HG03095 (cell line): ENCODE data around the gene SAE1.
A peak's percentile ranks its signal among the peaks of the same experiment; 100 is the strongest.
"Not testable (repeated sequence)": the region's sequence is repeated elsewhere in the genome, so short reads cannot be mapped to it uniquely, and the experiment has no call there.

Experiments
- ATAC-seq: cut with Tn5 transposase; IDR thresholded peaks from one replicate; pipeline ENCODE4 v1.9.1; 2021; ENCODE audit warnings: moderate library complexity; ENCODE audit not compliant: unreplicated experiment

SAE1 gene

GRCh38 chr19:47130589-47131227 lies at the start of gene SAE1:
Gene SAE1 (plus strand): TSS chr19:47130835. CDS start chr19:47130931, 96 bp downstream.
- peak; percentile 63 for ATAC-seq

GRCh38 chr19:47081095-47081494 lies 49.5 kb upstream of the SAE1 start:
- ATAC-seq: no peak

- ATAC-seq: no peak
These were observed 48.1 kb upstream of the SAE1 start for GRCh38 chr19:47082493-47082892.

GRCh38 chr19:47084879-47085439 lies 45.7 kb upstream of the SAE1 start:
- no peak for ATAC-seq

- no peak for ATAC-seq
These were observed 44.4 kb upstream of the SAE1 start for GRCh38 chr19:47086280-47086679.

GRCh38 chr19:47089767-47090350 lies 40.8 kb upstream of the SAE1 start:
- no peak for ATAC-seq

- no peak for ATAC-seq
These were observed 37.4 kb upstream of the SAE1 start for GRCh38 chr19:47093254-47093653.

GRCh38 chr19:47093841-47094240 lies 36.8 kb upstream of the SAE1 start:
- ATAC-seq: peak; percentile 49

GRCh38 chr19:47094557-47095475 lies 35.8 kb upstream of the SAE1 start:
- ATAC-seq: no peak

- no peak for ATAC-seq
These were observed 35.0 kb upstream of the SAE1 start for GRCh38 chr19:47095476-47096099.

GRCh38 chr19:47096100-47096704 lies 34.4 kb upstream of the SAE1 start:
- no peak for ATAC-seq

- ATAC-seq: no peak
These were observed 33.9 kb upstream of the SAE1 start for GRCh38 chr19:47096721-47097120.

- no peak for ATAC-seq
These were observed 33.0 kb upstream of the SAE1 start for GRCh38 chr19:47097396-47098201.

GRCh38 chr19:47098608-47099007 lies 32.0 kb upstream of the SAE1 start:
- no peak for ATAC-seq

GRCh38 chr19:47099576-47100050 lies 31.0 kb upstream of the SAE1 start:
- no peak for ATAC-seq

- ATAC-seq: no peak
These were observed 30.3 kb upstream of the SAE1 start for GRCh38 chr19:47100290-47100689.

GRCh38 chr19:47101116-47101515 lies 29.5 kb upstream of the SAE1 start:
- not testable (repeated sequence) for ATAC-seq

- no peak for ATAC-seq
These were observed 28.1 kb upstream of the SAE1 start for GRCh38 chr19:47102346-47103060.

GRCh38 chr19:47104680-47105079 lies 26.0 kb upstream of the SAE1 start:
- no peak for ATAC-seq
